Brain microvascular endothelial cell (primary cell): ENCODE measurements around the gene ZMYND10.
"Not testable (repeated sequence)": the region's sequence is repeated elsewhere in the genome, so short reads cannot be mapped to it uniquely, and the experiment has no call there.

Source experiments
- DNase-seq: peaks from one replicate; pipeline ENCODE4 v3.0.0-alpha.2; 2020
- H3K27ac ChIP-seq: fragments of 250-450 bp; sonication (Bioruptor Pico); 2 replicates; pipeline ENCODE4 v1.5.1; 2020; ENCODE audit warnings: mild to moderate bottlenecking, moderate library complexity
- H3K27me3 ChIP-seq: fragments of 250-450 bp; sonication (Bioruptor Pico); replicated peaks from 2 replicates; pipeline ENCODE4 v1.5.1; 2020; ENCODE audit warnings: mild to moderate bottlenecking
- H3K36me3 ChIP-seq: fragments of 250-450 bp; sonication (Bioruptor Pico); replicated peaks from 2 replicates; pipeline ENCODE4 v1.5.1; 2020; ENCODE audit warnings: mild to moderate bottlenecking
- H3K4me3 ChIP-seq: 2 replicates; pipeline ENCODE4 v1.5.1; 2011; ENCODE audit warnings: low read depth, mild to moderate bottlenecking, control low read depth, low read length, moderate library complexity
- CTCF ChIP-seq: IDR thresholded peaks from 2 replicates; pipeline ENCODE4 v1.5.1; 2011; ENCODE audit warnings: low read depth, mild to moderate bottlenecking, moderate library complexity, low read length, control low read depth, inconsistent platforms; ENCODE audit errors: missing control alignments
- in situ Hi-C: cut with HindIII; loops from 2 replicates; pipeline ENCODE4 v1.10.0; 2017; ENCODE audit warnings: low sequenced_read_pairs, low pct_ligation_motif_present

The ZMYND10 gene

GRCh38 chr3:50314816-50315215 is 30.7 kb downstream of the ZMYND10 start:
- no peak overlapping the region for H3K4me3 ChIP-seq

GRCh38 chr3:50314342-50314741 is 31.2 kb downstream of the ZMYND10 start:
- H3K27me3 ChIP-seq = no peaks in the 10 kb centered on the region
- TF ChIP-seq CTCF = no peak
- no peak overlapping the region for H3K27ac ChIP-seq
- no peak overlapping the region for H3K4me3 ChIP-seq
- H3K36me3 ChIP-seq = peaks cover 4% of the 10 kb centered on the region
- in situ Hi-C loops = no loop called here
- no peak for DNase-seq

More at GRCh38 chr3:50314816-50315215, 30.7 kb downstream of the ZMYND10 start:
- no peak for TF ChIP-seq CTCF
- peaks cover 9% of the 10 kb centered on the region for H3K36me3 ChIP-seq
- no peaks in the 10 kb centered on the region for H3K27me3 ChIP-seq
- H3K27ac ChIP-seq = no peak overlapping the region
- DNase-seq = no peak
- in situ Hi-C loops = no loop called here

- H3K36me3 ChIP-seq, H3K27me3 ChIP-seq, H3K27ac ChIP-seq, H3K4me3 ChIP-seq, DNase-seq, in situ Hi-C loops: not testable (repeated sequence)
These were observed 33.5 kb downstream of the ZMYND10 start for GRCh38 chr3:50312041-50312440.

GRCh38 chr3:50304601-50305000 is 40.9 kb downstream of the ZMYND10 start:
- Histone ChIP-seq H3K4me3 (no peak overlapping the region), H3K27ac (no peak overlapping the region), H3K27me3 (no peaks in the 10 kb centered on the region), H3K36me3 (no peaks in the 10 kb centered on the region)
- no peak for DNase-seq
- TF ChIP-seq CTCF = no peak
- in situ Hi-C loops = no loop called here

GRCh38 chr3:50303013-50303815 is 42.3 kb downstream of the ZMYND10 start, which contains the start of gene HYAL1:
TSS of gene HYAL1 (minus strand) at chr3:50303574. CDS start at chr3:50302956, 618 bp downstream.
- Histone ChIP-seq H3K27ac (no peak within 1 kb of the TSS), H3K4me3 (no peak within 1 kb of the TSS), H3K36me3 (no peaks in the 10 kb centered on the region), H3K27me3 (no peaks in the 10 kb centered on the region)
- TF ChIP-seq CTCF = peak; percentile 26
- DNase-seq = no peak
- in situ Hi-C loops = no loop called here

GRCh38 chr3:50302095-50303012 is 43.2 kb downstream of the ZMYND10 start:
- H3K36me3 ChIP-seq = no peaks in the 10 kb centered on the region
- no peak overlapping the region for H3K27ac ChIP-seq
- H3K4me3 ChIP-seq = no peak overlapping the region
- H3K27me3 ChIP-seq = no peaks in the 10 kb centered on the region
- in situ Hi-C loops = no loop called here
- no peak for TF ChIP-seq CTCF
- no peak for DNase-seq
